GM12878 (cell line): ENCODE measurements around the gene GIMAP8. TPM values are rescaled to one million over a fixed set of nuclear protein-coding genes. Genes with fewer than 3 reads are reported as not detected.
A peak's percentile ranks its signal among the peaks of the same experiment; 100 is the strongest.

Experiments
- BHLHE40 ChIP-seq, 2 experiments: fragments of 450-650 bp in 1 of 2; IDR thresholded peaks; 2 replicates each; pipeline ENCODE4 v1.6.1; 2011 to 2017; ENCODE audit warnings: low read depth in 2 of 2, borderline replicate concordance in 1 of 2, improper control_type of control experiment in 1 of 2, low read length in 1 of 2, mild to moderate bottlenecking in 1 of 2
- E2F4 ChIP-seq: IDR thresholded peaks from 2 replicates; pipeline ENCODE4 v1.6.1; 2012; ENCODE audit warnings: low read depth, low read length, improper control_type of control experiment
- FOS ChIP-seq: IDR thresholded peaks from 3 replicates; pipeline ENCODE4 v1.6.1; 2011; ENCODE audit warnings: borderline replicate concordance; ENCODE audit not compliant: insufficient read length; ENCODE audit errors: extremely low read depth
- GATAD2B ChIP-seq: fragments of 450-650 bp; conservative IDR thresholded peaks from 2 replicates; pipeline ENCODE4 v1.6.1; 2017; ENCODE audit warnings: low read depth, mild to moderate bottlenecking, moderate library complexity
- HDAC6 ChIP-seq: fragments of 200-600 bp; sonication (generic); IDR thresholded peaks from one replicate; pipeline ENCODE4 v1.8.0; 2017; ENCODE audit warnings: antibody characterized with exemption; ENCODE audit not compliant: unreplicated experiment
- IKZF1 ChIP-seq: fragments of 450-650 bp; conservative IDR thresholded peaks from 2 replicates; pipeline ENCODE4 v1.6.1; 2017; ENCODE audit warnings: antibody characterized with exemption, mild to moderate bottlenecking
- JUND ChIP-seq: IDR thresholded peaks from 2 replicates; pipeline ENCODE4 v1.6.1; 2012; ENCODE audit warnings: low read depth, mild to moderate bottlenecking, low read length, improper control_type of control experiment, moderate library complexity
- LARP7 ChIP-seq: fragments of 450-650 bp; IDR thresholded peaks from 2 replicates; pipeline ENCODE4 v1.6.1; 2017; ENCODE audit warnings: mild to moderate bottlenecking
- NBN ChIP-seq: fragments of 450-650 bp; IDR thresholded peaks from 2 replicates; pipeline ENCODE4 v1.6.1; 2016
- NR2F1 ChIP-seq: fragments of 450-650 bp; conservative IDR thresholded peaks from 2 replicates; pipeline ENCODE4 v1.6.1; 2017; ENCODE audit warnings: mild to moderate bottlenecking
- NRF1 ChIP-seq: conservative IDR thresholded peaks from 2 replicates; pipeline ENCODE4 v1.6.1; 2011; ENCODE audit warnings: mild to moderate bottlenecking, low read depth, low read length, improper control_type of control experiment
- POLR2AphosphoS5 ChIP-seq: IDR thresholded peaks from 2 replicates; pipeline ENCODE4 v1.6.1; 2011; ENCODE audit warnings: mild to moderate bottlenecking, low read length, inconsistent platforms
- POU2F2 ChIP-seq: IDR thresholded peaks from 3 replicates; pipeline ENCODE4 v1.6.1; 2011; ENCODE audit warnings: low read depth, mild to moderate bottlenecking, low read length, borderline replicate concordance
- TBL1XR1 ChIP-seq: IDR thresholded peaks from 2 replicates; pipeline ENCODE4 v1.6.1; 2012; ENCODE audit warnings: low read depth, low read length, improper control_type of control experiment
- ZBTB11 ChIP-seq: fragments of 450-650 bp; formaldehyde crosslinking; IDR thresholded peaks from 2 replicates; pipeline ENCODE4 v1.5.0; 2022; ENCODE audit warnings: mild to moderate bottlenecking, missing genetic modification characterization
- polyA plus RNA-seq, 11 experiments: library from polyadenylated mRNA; depleted of rRNA in 4 of 11; unstranded in 6 of 11; stranded (reverse) in 5 of 11; fragments of >200 nt; fragmentation: Nextera tagmentation in 4 of 11; fragmentation: Illumina TruSeq in 1 of 11; extraction: Ambion mirVana in 4 of 11; extraction: Trizol in 1 of 11; gene quantifications; 1 replicate in 1 of 11; 2 replicates in 10 of 11; pipeline versions ENCODE4 v1.2.1 to v1.2.3, GENCODE V29; 2011 to 2016; ENCODE audit warnings: inconsistent platforms in 2 of 11, missing spikeins in 2 of 11, low read depth in 1 of 11
- total RNA-seq, 4 experiments: library from RNA; depleted of rRNA in 3 of 4; stranded (reverse); fragments of >200 nt in 3 of 4; fragmentation: Illumina TruSeq in 1 of 4; extraction: Trizol in 1 of 4; gene quantifications; 2 replicates each; pipeline versions ENCODE4 v1.2.1 to v1.2.3, GENCODE V29; 2013 to 2021
- TF ChIP-seq, protein P1 (sequence below): fragments of 450-650 bp; IDR thresholded peaks from 2 replicates; pipeline ENCODE4 v1.6.1; 2016; ENCODE audit warnings: mild to moderate bottlenecking, moderate library complexity, borderline replicate concordance
- TF ChIP-seq, protein P2 (sequence below): IDR thresholded peaks from 2 replicates; pipeline ENCODE4 v1.6.1; 2011; ENCODE audit warnings: borderline replicate concordance, low read depth, mild to moderate bottlenecking, moderate library complexity, low read length; ENCODE audit not compliant: insufficient read depth, poor library complexity, severe bottlenecking
- TF ChIP-seq, protein P3 (sequence below): IDR thresholded peaks from 2 replicates; pipeline ENCODE4 v1.6.1; 2011; ENCODE audit warnings: mild to moderate bottlenecking, low read depth, low read length, moderate library complexity; ENCODE audit not compliant: insufficient replicate concordance

The GIMAP8 gene
- total and polyA plus RNA-seq, 10 of the 15 experiments (the other 5 are each of a cell fraction or from before 2014, with no cell fraction given), result 0.66 to 9.7 (median 4.7) TPM

GRCh38 chr7:150428671-150429451, 21.6 kb upstream of the GIMAP8 start (continued):
- TF ChIP-seq, protein P1, sequence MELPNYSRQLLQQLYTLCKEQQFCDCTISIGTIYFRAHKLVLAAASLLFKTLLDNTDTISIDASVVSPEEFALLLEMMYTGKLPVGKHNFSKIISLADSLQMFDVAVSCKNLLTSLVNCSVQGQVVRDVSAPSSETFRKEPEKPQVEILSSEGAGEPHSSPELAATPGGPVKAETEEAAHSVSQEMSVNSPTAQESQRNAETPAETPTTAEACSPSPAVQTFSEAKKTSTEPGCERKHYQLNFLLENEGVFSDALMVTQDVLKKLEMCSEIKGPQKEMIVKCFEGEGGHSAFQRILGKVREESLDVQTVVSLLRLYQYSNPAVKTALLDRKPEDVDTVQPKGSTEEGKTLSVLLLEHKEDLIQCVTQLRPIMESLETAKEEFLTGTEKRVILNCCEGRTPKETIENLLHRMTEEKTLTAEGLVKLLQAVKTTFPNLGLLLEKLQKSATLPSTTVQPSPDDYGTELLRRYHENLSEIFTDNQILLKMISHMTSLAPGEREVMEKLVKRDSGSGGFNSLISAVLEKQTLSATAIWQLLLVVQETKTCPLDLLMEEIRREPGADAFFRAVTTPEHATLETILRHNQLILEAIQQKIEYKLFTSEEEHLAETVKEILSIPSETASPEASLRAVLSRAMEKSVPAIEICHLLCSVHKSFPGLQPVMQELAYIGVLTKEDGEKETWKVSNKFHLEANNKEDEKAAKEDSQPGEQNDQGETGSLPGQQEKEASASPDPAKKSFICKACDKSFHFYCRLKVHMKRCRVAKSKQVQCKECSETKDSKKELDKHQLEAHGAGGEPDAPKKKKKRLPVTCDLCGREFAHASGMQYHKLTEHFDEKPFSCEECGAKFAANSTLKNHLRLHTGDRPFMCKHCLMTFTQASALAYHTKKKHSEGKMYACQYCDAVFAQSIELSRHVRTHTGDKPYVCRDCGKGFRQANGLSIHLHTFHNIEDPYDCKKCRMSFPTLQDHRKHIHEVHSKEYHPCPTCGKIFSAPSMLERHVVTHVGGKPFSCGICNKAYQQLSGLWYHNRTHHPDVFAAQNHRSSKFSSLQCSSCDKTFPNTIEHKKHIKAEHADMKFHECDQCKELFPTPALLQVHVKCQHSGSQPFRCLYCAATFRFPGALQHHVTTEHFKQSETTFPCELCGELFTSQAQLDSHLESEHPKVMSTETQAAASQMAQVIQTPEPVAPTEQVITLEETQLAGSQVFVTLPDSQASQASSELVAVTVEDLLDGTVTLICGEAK, result no peak
- TF ChIP-seq BHLHE40 (IDR thresholded peaks at IDR 0.05; ENCODE audit: borderline replicate concordance in 1 of 2, low read depth in 2 of 2, low read length in 1 of 2) (peak; percentile 23 to 74; a peak in 1 of 4 replicates), HDAC6 (no peak), NBN (no peak), NRF1 (no peak), E2F4 (no peak), POU2F2 (no peak), FOS (no peak), ZBTB11 (CRISPR knock-in tag) (no peak), TBL1XR1 (no peak), NR2F1 (no peak), GATAD2B (no peak), LARP7 (no peak), IKZF1 (peak; percentile 61), JUND (no peak), POLR2AphosphoS5 (no peak)
- TF ChIP-seq, protein P2, sequence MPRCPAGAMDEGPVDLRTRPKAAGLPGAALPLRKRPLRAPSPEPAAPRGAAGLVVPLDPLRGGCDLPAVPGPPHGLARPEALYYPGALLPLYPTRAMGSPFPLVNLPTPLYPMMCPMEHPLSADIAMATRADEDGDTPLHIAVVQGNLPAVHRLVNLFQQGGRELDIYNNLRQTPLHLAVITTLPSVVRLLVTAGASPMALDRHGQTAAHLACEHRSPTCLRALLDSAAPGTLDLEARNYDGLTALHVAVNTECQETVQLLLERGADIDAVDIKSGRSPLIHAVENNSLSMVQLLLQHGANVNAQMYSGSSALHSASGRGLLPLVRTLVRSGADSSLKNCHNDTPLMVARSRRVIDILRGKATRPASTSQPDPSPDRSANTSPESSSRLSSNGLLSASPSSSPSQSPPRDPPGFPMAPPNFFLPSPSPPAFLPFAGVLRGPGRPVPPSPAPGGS, result no peak
- TF ChIP-seq, protein P3, sequence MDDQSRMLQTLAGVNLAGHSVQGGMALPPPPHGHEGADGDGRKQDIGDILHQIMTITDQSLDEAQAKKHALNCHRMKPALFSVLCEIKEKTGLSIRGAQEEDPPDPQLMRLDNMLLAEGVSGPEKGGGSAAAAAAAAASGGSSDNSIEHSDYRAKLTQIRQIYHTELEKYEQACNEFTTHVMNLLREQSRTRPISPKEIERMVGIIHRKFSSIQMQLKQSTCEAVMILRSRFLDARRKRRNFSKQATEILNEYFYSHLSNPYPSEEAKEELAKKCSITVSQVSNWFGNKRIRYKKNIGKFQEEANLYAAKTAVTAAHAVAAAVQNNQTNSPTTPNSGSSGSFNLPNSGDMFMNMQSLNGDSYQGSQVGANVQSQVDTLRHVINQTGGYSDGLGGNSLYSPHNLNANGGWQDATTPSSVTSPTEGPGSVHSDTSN, result no peak
